Central memory CD4-positive, alpha-beta T cell (primary cell): ENCODE results near the gene AJM1.
"Not testable (repeated sequence)": the region's sequence is repeated elsewhere in the genome, so short reads cannot be mapped to it uniquely, and the experiment has no call there.

ENCODE experiments used
- DNase-seq: peaks from one replicate; pipeline ENCODE4 v3.0.0; 2022

AJM1 gene

GRCh38 chr9:136856541-136857141 is 14.4 kb downstream of the AJM1 start:
- no peak for DNase-seq

- DNase-seq, result no peak
Observed at GRCh38 chr9:136857166-136857565, 14.9 kb downstream of the AJM1 start.

DNA sequence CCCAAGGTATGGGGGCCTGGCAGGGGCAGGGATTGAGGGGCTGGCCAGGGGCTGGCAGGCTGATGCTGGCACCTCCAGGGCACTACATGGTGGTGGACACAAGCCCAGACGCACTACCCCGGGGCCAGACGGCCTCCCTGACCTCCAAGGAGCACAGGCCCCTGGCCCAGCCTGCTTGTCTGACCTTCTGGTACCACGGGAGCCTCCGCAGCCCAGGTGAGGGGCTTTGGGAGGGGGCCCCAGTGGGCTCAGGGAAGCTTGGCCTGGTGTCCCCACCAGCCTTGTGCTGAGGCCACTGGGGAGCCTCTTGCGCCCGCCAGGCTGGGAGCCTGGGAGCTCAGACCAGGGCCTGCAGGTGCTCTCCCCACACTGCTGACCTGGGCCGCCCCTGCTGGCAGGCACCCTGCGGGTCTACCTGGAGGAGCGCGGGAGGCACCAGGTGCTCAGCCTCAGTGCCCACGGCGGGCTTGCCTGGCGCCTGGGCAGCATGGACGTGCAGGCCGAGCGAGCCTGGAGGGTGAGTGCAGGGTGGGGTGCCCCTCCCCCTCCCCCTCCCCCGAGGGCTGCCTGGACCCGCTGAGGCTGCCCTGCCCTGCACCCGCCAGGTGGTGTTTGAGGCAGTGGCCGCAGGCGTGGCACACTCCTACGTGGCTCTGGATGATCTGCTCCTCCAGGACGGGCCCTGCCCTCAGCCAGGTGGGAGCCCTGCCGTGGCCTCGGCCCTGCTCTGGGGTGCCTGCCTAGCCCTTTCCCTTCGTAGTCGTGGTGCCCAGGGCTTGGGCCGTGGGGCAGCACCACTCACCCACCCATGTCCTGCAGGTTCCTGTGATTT is 15.5 kb downstream of the AJM1 start:
- DNase-seq, result no peak

DNA sequence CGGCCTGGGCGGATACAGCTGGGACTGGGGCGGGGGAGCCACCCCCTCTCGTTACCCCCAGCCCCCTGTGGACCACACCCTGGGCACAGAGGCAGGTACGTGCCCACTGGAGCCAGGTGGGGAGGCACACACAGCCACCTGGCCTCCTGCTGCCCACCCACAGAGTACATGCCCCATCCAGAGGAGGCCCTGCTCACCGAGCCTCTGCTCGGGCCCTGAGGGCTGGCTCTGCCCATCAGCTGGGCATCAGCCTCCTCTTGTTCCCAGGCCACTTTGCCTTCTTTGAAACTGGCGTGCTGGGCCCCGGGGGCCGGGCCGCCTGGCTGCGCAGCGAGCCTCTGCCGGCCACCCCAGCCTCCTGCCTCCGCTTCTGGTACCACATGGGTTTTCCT is 16.2 kb downstream of the AJM1 start:
- no peak for DNase-seq

DNA sequence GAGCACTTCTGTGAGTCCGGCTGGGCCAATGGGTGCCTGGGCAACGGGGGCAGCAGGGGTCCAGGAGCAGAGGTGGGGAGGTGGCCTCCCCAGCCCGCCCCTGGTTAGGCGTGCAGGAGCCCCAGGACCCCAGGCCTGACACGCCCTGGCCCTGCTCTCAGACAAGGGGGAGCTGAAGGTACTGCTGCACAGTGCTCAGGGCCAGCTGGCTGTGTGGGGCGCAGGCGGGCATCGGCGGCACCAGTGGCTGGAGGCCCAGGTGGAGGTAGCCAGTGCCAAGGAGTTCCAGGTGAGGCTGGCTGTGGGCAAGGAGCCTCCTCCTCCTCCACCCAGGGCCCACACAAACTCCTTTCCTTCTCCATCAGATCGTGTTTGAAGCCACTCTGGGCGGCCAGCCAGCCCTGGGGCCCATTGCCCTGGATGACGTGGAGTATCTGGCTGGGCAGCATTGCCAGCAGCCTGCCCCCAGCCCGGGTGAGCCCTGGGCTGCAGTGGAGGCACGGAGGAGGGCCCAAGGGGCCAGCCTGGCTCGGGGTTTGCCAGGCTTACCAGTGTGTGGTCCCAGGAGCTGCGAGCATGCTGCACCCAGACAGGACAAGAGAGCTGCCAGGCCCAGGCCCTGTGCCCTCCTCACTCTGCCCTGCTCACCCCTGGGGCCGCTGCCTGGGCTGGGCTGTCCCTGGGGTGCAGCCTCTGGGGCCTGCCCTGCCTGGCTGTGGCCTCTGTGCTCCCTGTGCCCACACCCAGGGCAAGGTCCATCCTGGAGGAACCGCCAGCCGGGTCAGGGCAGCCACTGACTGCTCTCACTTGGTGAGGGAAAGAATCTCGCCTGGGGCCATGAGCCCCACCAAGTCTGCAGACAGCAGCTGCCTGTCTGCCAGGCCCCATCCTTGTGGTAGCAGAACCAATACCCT is 16.8 kb downstream of the AJM1 start:
- DNase-seq, result no peak

GRCh38 chr9:136860529-136860928 is 18.3 kb downstream of the AJM1 start:
- no peak for DNase-seq

GRCh38 chr9:136860933-136861873 is 18.9 kb downstream of the AJM1 start:
- DNase-seq, result no peak

DNA sequence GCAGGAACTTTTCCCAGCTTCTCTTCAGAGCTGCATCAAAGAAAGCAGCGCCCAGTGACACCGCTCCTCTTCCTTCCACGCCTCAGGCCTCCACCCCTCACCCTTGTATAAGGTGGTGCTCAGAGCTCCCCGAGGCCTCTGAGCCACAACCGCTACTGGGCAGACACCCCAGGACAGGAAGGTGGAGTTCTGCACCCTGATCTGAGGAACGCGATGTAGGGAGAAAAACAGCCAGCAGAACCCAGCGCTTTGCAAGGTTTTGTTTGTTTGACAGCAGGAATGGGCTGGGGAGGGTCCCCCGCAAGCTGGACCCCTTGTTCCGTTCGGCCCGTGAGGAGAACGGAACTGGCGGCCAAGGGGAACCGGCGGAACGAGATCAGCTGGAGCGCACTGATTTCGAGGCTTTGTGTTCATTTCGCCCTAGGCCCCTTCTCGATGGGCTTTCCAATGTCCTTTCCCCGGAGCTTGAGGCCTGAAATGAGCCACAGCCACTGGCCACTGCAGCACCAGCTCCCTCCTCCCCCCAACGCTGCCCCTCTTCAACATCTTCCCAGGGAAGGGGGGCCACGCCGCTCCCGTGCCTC is 19.7 kb downstream of the AJM1 start:
- DNase-seq, result no peak

DNA sequence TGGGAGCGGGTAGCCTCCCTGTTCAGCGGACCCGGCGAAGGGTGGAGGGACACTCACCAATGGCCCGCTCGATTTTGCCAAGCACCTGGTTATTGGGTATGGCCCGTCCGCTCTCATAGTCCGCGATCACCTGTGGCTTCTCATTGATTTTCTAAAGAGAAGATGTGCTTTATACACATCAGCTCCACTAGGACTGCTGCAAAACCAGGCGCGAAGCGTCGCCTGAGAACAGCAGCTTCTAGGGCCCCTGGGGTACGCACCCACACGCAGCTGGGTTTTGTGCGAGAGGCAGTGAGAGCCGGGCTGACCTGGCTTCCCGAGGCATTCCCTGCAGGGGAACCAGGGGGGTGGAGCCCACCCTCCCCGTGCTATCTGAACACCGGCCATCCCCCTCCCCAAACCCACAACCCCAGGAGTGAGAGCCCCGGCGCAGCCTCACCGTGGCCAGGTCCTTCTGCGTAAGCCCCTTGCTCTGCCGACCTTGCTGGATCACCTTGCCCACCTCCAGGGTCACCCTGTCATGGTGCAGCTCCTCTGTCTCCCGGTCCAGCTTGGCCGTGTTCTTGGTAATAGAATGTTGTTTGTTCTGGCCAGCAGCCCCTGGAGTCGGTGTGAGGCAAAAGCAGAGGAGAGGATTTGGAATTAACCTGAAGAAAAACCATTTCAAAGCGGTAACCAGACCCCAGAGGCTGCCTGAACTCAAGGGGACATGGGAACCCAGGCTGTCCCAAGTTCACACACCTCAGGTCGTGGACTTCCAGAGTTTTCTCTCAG is 20.8 kb downstream of the AJM1 start:
- no peak for DNase-seq

DNA sequence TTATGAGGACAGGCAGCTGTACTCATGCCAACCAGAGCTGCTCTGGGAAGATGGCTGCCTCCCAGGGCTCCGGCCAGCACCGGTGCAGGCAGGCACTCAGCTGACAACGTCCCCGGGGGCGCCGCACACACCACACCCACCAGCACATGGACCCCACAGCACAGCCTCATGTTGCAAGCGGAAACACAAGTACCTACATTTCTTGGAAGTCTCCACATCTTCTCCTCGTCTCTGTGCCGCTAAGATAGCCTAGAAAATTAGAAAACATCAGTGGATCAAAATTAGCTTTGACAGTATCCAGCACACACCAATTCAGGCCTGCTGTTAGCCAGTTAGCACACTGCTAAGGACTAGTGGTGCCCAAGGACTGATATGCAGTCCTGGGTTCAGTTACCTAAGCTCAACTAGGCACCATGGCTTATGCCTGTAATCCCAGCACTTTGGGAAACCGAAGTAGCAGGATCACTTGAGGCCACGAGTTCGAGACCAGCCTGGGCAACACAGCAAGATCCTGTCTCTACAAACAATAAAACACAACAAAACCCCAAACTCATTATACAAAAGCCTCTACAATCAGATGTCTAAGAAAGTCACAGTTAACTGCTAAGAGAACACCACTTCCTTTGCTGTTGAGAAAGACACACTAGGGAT is 21.5 kb downstream of the AJM1 start:
- no peak for DNase-seq

- no peak for DNase-seq
Observed at GRCh38 chr9:136865041-136865767, 22.9 kb downstream of the AJM1 start.

DNA sequence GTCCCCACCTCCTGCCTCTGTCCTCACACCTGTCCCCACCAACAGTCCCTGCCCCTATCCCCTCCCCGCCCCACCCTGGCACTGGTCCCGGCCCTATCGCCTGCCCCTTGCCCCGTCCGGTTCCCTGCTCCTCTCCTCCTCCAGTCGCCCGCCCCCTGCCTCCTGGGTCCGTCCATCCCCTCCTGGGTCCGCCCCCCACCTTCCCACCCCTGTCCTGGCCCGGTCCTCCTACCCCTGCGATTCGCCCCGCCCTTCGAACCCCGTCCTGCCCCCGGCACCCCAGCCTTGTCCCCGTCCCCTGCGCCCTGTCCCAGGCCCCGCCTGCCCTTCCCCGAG is 23.5 kb downstream of the AJM1 start:
- DNase-seq, result no peak

GRCh38 chr9:136866898-136867421 is 24.7 kb downstream of the AJM1 start:
- DNase-seq, result not testable (repeated sequence)

GRCh38 chr9:136867480-136867879 is 25.2 kb downstream of the AJM1 start:
- DNase-seq, result no peak

DNA sequence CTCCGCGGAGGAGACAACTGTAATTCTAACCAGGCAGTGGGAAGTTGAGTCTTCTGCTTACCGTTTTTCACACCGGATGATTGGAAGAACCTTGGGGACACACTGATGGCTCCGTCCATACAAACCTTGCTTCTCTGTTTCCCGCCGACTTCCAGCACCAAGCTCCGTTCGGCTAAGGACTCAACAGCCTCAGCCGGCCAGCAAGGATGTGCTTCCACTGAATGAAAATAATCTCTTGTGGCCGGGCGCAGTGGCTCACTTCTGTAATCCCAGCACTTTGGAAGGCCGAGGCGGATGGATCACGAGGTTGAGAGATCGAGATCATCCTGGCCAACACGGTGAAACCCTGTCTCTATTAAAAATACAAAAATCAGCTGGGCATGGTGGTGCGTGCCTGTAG is 25.6 kb downstream of the AJM1 start:
- no peak for DNase-seq

- no peak for DNase-seq
Observed at GRCh38 chr9:136868644-136869043, 26.4 kb downstream of the AJM1 start.

GRCh38 chr9:136869611-136870010 is 27.3 kb downstream of the AJM1 start:
- DNase-seq, result not testable (repeated sequence)

- DNase-seq, result no peak
Observed at GRCh38 chr9:136875155-136875554, 32.9 kb downstream of the AJM1 start.

- no peak for DNase-seq
Observed at GRCh38 chr9:136876476-136876875, 34.2 kb downstream of the AJM1 start.

- DNase-seq, result no peak
Observed at GRCh38 chr9:136880651-136881050, 38.4 kb downstream of the AJM1 start.
